HG03558 (cell line): ENCODE measurements around the gene MAMDC2.

Experiments used
- ATAC-seq: cut with Tn5 transposase; IDR thresholded peaks from one replicate; pipeline ENCODE4 v1.9.1; 2021; ENCODE audit warnings: moderate number of reproducible peaks; ENCODE audit not compliant: unreplicated experiment; ENCODE audit errors: extremely low read depth

Gene MAMDC2

DNA sequence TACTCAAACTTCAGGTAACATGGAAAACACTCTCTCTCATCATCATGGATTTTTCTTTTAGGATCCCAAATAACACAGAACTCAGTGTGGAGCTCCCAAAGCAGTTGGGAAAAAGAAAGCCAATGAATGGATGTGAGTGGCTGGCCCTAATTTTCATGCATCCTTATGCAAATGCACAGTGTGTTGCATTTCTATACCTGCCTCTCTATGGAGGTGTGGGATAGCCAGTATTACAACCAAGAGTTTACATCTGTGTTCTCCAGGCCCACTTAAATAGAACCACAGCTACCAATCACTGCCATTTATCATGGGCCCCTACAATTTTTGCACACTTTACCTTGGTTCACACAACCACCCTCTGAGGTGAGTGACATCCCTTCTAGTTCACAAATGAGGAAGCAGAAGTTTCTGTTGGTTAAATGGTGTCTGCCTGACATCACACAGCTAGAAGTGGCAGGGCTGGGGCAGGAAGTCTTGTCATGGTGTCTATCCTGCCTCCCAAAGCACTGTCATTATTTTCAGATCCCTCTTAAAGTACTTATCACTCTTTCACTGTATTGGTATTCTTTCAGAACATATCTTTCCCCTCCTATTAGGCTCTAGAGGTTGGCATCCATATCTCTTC, 17.3 kb downstream of the MAMDC2 start:
- peak; percentile 90 for ATAC-seq

GRCh38 chr9:70061776-70062175, 18.1 kb downstream of the MAMDC2 start:
- ATAC-seq, result no peak

DNA sequence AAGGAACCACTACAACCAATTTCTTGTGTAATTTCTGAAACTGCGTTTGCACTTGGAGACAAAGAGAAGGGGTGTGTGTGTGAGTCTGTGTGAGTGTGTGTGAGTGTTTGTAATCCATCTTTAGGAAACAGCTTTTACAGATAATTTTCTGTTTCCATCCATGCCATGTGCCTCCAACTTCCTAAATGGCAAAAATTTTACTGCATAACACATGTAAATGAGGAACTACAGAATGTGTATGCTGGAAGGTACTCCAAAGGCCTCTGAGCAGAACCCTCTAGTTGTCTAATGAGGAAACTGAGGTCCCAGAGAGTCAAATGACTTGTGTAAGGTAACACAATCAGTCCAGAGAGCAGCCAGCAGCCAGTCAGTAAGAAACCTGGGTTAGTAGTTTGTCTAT, 20.8 kb downstream of the MAMDC2 start:
- ATAC-seq, result no peak

GRCh38 chr9:70065572-70065971, 21.9 kb downstream of the MAMDC2 start:
- no peak for ATAC-seq

DNA sequence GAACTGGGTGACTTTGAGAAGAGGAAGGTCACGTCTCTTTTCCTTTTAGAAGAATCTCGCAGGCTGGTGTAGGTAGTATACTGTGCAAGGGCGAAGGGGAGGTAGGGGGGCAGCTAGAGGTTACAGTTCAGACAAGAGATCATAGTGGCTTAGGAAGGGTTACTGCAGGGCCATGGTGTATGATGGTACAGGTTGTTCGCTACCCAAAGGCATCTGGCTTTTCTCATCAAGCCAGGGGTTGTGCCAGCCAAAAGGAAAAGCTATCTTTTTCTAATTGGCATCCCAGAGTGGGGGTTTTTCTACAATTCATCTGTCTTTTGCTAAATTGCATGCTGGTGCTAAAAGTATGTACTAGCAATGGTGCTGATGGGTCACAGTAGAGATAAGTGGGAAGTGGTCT, 22.8 kb downstream of the MAMDC2 start:
- no peak for ATAC-seq

DNA sequence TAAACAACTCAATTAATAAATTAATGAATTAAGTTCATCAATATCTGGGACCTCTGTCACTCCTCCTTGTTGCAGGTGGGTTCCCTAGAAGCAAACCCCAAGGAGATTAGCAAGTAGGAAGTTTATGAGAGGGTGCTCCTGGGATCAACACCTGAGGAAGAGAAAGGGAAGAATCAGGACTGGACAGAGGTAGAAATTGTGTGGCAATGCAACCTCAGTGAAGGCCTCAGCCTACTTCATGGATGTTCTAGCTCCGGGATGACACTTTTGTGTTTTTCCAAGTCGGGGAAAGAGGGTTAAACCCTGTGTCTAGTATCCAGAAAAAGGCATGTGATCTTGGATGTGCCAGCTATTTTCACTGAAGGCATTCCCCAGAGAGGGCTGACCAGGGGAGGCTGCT, 23.2 kb downstream of the MAMDC2 start:
- no peak for ATAC-seq

DNA sequence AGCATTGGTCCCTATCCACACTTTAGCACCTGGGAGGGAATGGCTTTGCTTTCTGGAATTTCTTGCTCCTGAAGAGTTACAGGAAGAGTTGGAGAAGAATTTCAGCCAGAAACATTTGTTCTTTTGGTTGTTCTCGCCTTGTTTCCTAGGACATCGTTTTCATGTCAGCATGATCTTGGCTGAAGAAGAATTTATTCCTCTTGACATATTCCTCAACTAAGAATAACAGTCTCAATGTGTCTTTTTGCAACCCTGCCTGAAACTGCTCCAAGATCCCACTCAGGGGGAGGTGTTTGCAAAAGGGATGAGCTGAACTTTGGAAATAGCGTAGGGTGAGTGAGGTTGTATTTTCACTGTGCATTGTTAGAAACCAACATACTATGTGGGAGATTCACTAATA, 26.1 kb downstream of the MAMDC2 start:
- ATAC-seq, result no peak

DNA sequence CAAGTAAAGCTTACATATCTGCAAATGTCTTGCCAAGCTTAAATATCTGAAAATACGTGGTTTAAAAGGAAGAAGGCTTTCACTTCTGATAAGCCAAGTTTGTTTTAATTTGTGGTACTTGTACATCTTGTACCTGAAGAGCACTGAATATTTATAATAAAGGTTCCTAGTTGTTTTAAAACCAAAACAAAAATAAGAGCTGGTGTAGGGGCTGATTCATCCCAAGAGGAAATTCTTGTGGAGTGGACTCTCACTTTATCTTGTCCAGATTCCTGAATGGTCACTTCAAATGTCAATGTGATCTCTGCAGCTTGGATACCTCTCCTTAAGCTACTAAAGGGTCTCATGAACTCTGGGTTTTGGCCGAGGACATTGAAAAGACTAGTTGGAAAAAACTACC, 29.5 kb downstream of the MAMDC2 start:
- no peak for ATAC-seq

- no peak for ATAC-seq
Measured at GRCh38 chr9:70073756-70074155, 30.1 kb downstream of the MAMDC2 start.

DNA sequence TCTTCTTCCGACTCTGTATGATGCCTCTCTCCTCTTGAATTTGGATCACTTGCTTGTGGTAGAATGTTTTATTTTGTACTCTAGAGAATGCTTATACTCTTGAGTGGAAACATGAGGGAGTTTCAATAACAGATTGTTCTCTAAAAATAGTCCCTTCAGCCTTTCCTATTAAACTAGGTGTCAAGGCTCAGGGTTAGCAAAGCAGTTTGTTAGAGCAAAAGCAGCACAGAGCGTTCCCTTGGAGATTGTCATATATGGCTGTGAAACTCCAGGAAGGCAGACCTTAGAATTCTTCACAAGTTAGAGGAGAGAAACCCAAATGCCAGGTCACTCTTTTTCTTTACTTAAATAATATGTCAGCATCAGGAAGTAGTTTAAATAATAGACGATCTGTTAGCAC, 33.0 kb downstream of the MAMDC2 start:
- ATAC-seq, result no peak

DNA sequence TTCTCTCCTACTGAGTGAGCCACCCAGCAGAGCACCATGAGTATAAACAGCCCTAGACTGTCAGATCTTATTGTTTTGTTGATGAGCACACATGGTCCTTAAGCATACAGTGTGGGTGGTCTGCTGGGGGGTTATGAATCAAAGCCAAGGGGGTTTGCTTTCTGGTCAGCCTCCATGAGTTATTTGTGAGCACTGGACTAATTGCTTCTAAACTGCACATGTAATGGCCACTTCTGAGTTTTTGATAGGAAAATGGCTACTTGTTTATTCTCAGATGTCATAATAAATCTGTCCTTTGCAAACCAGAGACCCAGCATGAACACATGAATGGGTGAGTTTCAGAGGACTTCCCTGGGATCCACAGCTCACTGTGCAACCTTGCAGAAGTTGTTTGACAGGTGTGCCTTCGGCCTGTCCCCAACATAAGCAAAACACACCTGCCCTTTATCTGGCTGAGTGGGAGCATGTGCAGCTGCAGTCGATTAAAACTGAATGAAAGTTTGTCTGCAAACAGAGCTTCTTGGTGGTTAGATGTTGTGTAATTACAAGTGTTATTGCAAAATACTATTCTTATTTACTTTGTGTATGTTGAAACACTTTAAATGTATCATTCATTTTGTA, 35.9 kb downstream of the MAMDC2 start:
- no peak for ATAC-seq

GRCh38 chr9:70080481-70081119, 37.0 kb downstream of the MAMDC2 start:
- ATAC-seq, result no peak

GRCh38 chr9:70081120-70081495, 37.5 kb downstream of the MAMDC2 start:
- no peak for ATAC-seq

GRCh38 chr9:70083429-70083828, 39.8 kb downstream of the MAMDC2 start:
- ATAC-seq, result no peak

GRCh38 chr9:70085241-70085640, 41.6 kb downstream of the MAMDC2 start:
- ATAC-seq, result no peak

GRCh38 chr9:70091103-70091502, 47.5 kb downstream of the MAMDC2 start:
- ATAC-seq, result no peak

GRCh38 chr9:70091572-70091971, 47.9 kb downstream of the MAMDC2 start:
- no peak for ATAC-seq

DNA sequence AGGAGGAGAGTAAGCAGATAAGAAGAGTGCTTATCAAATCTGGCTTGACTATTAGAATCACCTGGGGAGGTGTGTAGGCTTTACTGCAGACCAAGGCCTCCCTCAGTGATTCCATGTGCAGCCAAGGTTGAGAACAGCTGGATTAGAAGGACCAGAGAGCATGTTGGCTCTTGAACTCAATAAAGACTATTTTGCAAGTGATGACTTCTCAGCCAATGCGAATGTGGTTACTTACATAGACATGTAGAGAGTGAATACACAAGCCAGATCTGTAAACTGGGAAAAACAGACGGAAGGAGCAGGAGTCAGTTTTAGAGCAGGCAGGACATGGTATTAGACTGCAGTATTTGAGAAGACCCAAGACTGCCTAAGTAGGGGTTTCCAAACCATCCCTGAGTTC, 48.5 kb downstream of the MAMDC2 start:
- ATAC-seq, result no peak

DNA sequence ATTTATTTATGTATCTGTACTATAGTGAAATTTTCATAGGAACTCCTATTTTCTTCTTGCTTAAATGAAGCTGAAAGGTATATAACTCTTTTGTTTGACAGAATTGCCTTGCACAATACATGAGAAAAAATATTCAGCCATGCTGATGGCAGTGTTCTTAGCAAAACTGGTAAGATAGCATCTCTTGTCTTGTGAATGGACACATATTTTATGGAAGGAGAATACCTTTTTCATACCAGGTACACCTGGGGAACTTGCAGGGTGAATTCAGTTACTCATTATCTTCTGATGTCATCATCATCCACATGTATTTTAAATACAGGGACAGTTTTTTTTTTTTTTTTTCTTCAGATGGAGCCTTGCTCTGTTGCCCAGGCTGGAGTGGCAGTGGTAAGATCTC, 49.4 kb downstream of the MAMDC2 start:
- ATAC-seq, result no peak

- ATAC-seq, result no peak
Measured at GRCh38 chr9:70093944-70094343, 50.3 kb downstream of the MAMDC2 start.

DNA sequence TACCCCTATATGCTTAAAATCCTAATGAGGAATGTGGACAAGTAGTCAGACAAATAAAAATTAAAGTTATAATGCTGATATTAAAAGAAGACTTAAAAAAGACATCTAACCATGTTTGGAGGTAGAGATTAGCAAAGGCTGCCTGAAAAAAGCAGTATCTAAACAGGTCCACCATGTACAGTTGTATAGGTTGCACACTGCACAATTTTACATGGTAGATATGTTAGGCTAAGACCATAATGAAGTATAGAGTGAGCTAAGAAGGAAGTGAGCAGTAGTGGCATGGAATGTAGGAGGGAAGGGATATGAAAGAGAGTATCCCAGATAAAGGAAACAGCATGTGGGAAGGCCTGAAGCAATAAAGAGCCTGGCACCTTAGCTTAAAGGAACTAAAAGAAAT, 51.1 kb downstream of the MAMDC2 start:
- no peak for ATAC-seq

- ATAC-seq, result no peak
Measured at GRCh38 chr9:70097187-70097586, 53.5 kb downstream of the MAMDC2 start.
